ENCODE data around the gene NCOA1. TPM values are rescaled to one million over a fixed set of nuclear protein-coding genes. Genes with fewer than 3 reads are reported as not detected.
"Not testable (repeated sequence)": the region's sequence is repeated elsewhere in the genome, so short reads cannot be mapped to it uniquely, and the experiment has no call there.

The NCOA1 gene
- total RNA-seq, 1 donor from 2014 or later, result 25.1 TPM

DNA sequence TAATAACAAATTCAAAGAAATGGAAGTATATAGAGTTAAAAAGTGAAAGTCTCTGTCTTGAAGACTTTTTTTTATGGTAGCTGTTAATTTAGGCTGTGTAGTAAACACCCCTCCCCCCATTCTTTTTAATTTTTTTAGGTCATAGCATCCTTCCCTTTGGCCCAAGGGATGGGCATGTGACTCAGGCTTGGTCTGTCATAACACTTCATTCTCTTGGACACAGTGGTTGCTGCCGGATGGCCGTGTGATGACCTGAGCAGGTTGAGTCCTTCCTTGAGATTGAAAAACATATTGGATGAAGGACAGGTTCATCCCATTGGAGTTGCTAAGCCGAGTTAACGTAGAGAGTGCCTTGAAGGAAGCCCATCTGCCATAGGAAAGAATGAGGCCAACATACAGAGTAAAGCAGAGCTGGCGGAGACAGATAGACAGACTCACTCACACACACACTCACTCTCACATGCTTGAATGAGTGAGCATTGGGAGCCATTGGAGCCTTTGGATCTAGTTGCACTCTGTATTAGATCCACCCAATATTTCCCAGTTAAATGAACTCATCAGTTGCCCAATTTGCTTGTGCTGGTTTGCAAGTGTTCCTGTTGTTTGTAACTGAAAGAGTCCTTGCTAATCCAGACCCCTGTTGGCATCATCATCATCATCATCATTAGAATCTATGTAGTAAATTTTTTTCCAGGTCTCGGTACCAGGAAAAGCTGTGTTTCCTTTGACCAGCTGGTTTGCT is 14.7 kb downstream of the NCOA1 start:
- intact Hi-C loops (cut with micrococcal nuclease), result no loop called here

DNA sequence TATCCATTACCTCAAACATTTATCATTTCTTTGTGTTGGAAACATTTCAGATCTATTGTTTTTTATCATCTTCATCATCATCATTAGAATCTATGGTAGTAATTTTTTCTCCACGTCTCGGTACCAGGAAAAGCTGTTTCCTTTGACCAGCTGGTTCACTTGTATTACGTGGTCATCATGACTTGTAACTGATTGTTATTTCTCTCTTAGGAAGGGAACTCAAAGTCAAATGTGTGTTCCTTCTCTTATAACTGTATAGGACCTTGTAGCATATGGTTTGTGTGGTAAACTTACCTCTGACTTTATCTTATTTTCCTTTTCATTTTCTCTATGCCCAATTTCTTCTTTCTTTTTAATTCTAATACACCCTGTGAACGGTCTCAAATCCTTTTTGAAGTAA is 16.5 kb downstream of the NCOA1 start:
- intact Hi-C loops (cut with micrococcal nuclease), result no loop called here

- intact Hi-C loops (cut with micrococcal nuclease), result no loop called here
Observed at GRCh38 chr2:24508878-24509277, 17.8 kb downstream of the NCOA1 start.

DNA sequence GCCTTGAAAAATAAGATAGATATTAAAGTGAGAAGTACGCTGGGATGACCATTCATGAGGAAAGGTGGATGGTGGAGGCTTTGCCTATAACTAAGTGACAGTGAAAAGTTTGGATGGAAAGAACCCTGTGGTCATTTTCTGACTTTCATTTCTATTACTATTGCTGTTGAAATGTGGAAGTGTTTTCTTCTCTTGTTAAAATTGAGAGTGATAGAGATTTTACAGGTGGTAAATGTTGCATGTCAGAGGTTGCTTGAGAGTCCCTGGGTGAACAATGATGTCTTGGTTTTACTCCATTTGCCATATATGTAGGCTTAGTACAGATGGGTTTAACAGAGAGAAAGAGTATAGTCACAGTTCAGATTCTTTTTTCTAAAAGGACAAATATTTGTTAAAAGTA is 18.4 kb downstream of the NCOA1 start:
- intact Hi-C loops (cut with micrococcal nuclease), result no loop called here

DNA sequence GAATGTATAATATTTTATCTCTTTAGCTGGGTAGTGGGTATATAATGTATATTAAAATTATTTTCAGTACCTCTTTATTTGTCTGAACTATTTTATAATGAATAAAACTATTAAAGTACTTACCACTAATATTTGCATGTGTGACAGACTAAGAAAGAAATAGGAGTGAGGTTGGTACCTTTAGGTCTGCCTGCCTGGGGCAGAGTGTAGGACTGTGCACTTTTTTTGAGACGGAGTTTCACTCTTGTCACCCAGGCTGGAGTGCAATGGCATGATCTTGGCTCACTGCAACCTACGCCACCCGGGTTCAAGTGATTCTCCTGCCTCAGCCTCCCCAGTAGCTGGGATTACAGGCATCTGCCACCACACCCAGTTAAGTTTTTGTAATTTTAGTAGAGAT is 18.8 kb downstream of the NCOA1 start:
- intact Hi-C loops (cut with micrococcal nuclease), result no loop called here

- intact Hi-C loops (cut with micrococcal nuclease), result no loop called here
Observed at GRCh38 chr2:24510771-24511170, 19.7 kb downstream of the NCOA1 start.

DNA sequence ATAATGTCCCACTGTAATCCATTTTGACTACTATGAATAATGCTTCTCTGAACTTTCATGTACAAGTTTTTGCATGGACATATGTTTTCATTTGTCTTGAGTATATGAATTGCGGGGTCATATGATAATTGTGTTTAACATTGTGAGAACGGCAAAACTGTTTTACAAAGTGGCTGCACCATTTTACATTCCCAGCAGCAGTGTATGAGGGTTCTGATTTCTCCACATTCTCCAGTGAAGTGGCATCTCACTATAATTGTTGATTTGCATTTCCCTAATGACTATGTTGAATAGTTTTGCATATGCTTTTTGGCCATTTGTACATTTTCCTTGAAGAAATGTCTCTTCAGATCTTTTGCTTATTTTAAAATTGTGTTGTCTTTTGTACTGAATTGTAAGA is 20.1 kb downstream of the NCOA1 start:
- intact Hi-C loops (cut with micrococcal nuclease), result no loop called here

GRCh38 chr2:24511894-24512293 is 20.8 kb downstream of the NCOA1 start:
- intact Hi-C loops (cut with micrococcal nuclease), result no loop called here

DNA sequence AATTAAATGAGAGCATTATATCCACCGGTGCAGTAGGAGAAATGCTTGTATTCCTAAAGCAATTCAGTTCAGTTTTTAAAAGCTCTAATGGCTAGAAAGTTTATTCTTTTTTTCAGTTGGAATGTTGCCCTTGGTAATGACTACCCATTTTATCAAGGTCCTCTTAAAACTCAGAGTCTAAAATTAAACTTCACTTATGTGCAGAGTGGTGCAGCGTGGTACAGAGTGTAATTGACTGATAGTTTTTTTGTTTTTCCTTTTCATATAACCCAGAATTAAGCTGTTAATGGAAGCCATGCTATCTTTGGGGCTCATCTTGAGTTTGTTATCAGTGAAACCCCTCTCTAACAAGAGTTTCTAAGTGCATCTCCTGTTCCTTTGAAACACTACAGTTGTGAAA is 21.4 kb downstream of the NCOA1 start:
- intact Hi-C loops (cut with micrococcal nuclease), result no loop called here

GRCh38 chr2:24512831-24513230 is 21.8 kb downstream of the NCOA1 start:
- intact Hi-C loops (cut with micrococcal nuclease), result no loop called here

DNA sequence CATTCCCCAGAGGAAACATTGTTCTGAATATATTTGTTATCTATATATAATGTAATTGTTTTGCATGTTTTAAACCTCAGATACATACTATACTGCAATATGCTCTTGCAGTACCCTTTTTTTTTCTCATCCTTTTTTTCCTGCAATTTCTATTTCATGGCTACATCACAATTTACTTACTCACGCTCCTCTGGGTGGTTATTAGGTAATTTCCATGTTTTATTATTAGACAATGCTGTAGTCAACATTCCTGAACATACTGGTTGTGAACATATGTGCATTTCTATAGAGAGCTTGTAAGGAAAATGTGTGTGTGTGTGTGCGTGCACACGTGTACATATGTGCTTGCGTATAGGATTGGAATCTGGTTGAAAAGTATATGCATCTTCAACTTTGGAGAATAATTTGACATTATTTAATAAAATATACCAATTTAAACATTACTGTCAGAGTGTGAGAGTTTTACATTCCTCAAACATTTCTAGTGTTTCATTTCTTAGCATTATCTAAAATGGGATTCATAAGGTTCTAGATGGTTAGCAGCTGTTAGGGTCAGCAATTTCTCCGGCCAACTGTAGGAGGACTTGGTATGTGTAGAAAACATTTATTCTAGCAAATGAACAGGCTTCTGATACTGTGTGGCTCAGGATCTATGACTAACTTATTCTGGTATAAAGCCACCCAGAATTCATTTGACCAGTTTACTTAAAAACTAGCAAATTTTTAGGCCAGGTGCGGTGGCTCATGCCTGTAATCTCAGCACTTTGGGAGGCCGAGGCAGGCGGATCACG is 22.4 kb downstream of the NCOA1 start:
- intact Hi-C loops (cut with micrococcal nuclease), result no loop called here

DNA sequence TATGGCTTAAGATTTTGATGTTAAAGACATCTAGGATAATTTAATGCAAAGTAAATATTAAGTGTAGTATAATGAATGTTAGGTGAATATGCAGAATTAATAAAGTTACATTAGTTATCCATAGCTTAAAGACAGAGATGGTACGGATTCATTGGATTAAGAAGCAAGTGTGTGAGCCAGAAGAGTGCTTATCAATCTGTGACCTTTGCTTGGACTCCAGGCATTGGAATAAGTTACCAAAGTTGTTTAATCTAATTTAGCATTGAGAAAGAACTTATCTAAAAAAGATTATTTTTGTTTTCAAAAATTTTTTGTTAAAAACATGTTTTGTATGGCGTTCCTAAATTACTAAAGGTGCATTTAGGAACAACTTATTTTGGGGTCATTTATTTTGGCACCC is 23.8 kb downstream of the NCOA1 start:
- intact Hi-C loops (cut with micrococcal nuclease), result no loop called here

GRCh38 chr2:24515335-24515734 is 24.3 kb downstream of the NCOA1 start:
- intact Hi-C loops (cut with micrococcal nuclease), result no loop called here

DNA sequence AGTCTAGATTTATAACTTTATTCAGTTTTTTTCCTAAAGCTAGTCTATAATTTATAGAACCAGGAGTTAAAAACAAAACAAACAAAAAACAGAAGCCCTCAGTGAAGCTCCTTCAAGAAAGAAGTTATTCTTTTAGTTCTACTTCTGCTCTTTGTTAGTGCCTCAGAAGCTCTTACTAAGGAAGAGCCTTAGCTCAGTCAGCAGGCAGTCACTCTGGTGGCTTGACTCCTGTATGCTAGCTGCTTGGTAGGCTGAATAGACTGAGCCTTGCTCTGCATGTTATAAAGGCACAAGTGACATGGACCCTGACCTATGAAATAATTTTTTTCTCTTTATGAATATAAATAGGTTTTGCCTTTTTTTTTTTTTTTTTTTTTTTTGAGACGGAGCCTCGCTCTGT is 24.8 kb downstream of the NCOA1 start:
- intact Hi-C loops (cut with micrococcal nuclease), result no loop called here

DNA sequence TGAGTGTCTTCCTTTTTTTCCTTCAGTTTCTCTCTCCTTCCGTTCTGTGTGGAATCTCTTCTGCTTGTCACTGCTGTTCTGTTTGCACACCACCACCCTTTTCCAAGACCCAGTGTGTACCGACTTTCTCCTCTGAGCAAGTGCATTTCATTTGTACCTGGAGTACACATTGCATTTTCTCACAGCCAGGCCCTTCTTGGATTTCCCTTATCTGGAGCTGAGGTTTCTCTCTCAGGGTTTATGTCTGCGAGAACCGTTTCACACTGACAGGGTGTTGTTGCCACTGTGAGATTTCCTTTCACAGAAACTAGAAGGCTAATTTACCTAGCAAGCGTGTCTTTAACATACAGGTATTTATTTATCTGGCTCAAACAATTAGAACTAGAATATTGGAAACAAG is 26.2 kb downstream of the NCOA1 start:
- intact Hi-C loops (cut with micrococcal nuclease), result no loop called here

DNA sequence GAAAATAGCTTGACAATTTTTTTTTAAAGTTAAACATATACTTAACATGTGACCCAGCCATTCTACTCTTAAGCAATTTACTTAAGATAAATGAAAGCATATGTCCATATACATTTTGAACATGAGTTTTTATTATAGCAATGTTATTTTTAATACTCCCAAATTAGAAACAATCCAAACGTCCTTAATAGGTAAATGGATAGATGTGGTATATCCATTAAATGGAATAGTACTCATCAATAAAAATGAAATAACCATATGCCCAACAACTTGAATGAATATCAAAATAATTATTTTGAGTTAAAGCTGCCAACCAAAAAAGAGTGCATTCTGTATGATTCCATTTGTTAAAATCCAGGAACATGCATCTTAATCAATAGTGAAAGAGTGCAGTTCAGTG is 29.1 kb downstream of the NCOA1 start:
- intact Hi-C loops (cut with micrococcal nuclease), result no loop called here

- intact Hi-C loops (cut with micrococcal nuclease), result no loop called here
Observed at GRCh38 chr2:24521162-24521857, 30.3 kb downstream of the NCOA1 start.

DNA sequence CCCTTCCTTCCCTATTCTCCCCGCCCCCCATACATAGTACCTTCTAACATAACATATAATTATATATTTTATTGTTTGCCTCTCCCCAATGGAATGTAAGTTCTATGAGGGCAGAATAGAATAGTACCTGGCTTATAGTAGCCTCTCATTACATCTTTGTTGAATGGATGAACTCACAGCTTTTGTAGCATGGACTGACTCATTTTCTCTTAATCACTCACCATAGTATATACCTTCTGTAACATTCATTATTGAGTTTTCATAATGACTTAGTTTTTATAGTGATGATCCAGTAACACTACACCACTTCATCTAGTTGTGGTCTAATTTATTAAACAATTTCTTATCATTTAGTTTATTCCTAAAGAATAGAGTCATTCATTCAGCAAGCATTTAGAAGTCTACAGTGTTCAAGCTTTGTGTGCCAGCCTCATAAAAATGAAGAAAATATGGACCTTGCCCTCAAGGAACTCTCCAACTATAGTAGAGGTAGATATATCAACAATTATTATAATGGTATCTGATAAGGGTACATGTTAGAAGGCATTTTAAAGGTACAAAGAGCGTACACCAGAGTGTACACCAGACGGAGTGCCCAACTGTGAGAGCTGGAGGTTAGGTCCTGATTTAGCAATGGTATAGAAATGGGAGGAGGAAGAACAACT is 31.1 kb downstream of the NCOA1 start:
- intact Hi-C loops (cut with micrococcal nuclease), result loop anchor here (1.0 kb wide), 1 partner anchor 55 kb away; no protein-coding TSS in a partner anchor

- intact Hi-C loops (cut with micrococcal nuclease), result no loop called here
Observed at GRCh38 chr2:24527536-24527935, 36.5 kb downstream of the NCOA1 start.

GRCh38 chr2:24530796-24531195 is 39.7 kb downstream of the NCOA1 start:
- intact Hi-C loops (cut with micrococcal nuclease), result no loop called here

DNA sequence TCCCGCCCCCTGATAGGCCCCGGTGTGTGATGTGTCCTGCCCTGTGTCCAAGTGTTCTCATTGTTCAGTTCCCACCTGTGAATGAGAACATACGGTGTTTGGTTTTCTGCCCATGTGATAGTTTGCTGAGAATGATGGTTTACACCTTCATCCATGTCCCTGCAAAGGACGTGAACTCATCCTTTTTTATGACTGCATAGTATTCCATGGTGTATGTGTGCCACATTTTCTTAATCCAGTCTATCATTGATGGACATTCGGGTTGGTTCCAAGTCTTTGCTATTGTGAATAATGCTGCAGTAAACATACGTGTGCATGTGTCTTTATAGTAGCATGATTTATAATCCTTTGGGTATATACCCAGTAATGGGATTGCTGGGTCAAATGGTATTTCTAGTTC is 40.6 kb downstream of the NCOA1 start:
- intact Hi-C loops (cut with micrococcal nuclease), result not testable (repeated sequence)

- intact Hi-C loops (cut with micrococcal nuclease), result not testable (repeated sequence)
Observed at GRCh38 chr2:24532057-24532456, 41.0 kb downstream of the NCOA1 start.

All from T-helper 1 cell treated with Interleukin-12 subunit alpha and Interleukin-12 subunit beta and Interleukin-4 antibody, amounts not matched to agents 30 ng/mL and 1 ng/mL, for 36 hours (primary cell).